ENCODE data around the gene PALS1. TPM values are rescaled to one million over a fixed set of nuclear protein-coding genes. Genes with fewer than 3 reads are reported as not detected.

Gene PALS1
- total and polyA plus RNA-seq, 2 of the 8 experiments (the other 6 are each of a cell fraction or from before 2014, with no cell fraction given): 6.7 to 25.1 TPM

GRCh38 chr14:67207810-67208209 is 33.4 kb upstream of the PALS1 start (continued):
- TF ChIP-seq RBBP5 (IDR thresholded peaks at IDR 0.05; ENCODE audit: borderline replicate concordance, low read depth, low read length): no peak
- TF ChIP-seq BACH1 (IDR thresholded peaks at IDR 0.05; ENCODE audit: low read length): no peak
- TF ChIP-seq NANOG (IDR thresholded peaks at IDR 0.05; ENCODE audit: insufficient read depth, low read depth, low read length, poor library complexity, severe bottlenecking): no peak
